NCI-H1092 treated with DMSO at 0.1 percent for 48 hours (cell line): ENCODE results near the gene GMDS.
"Not testable (repeated sequence)": the region's sequence is repeated elsewhere in the genome, so short reads cannot be mapped to it uniquely, and the experiment has no call there.

Source experiments
- DNase-seq: peaks from one replicate; lab custom pipeline; 2025; lab: John Stamatoyannopoulos, UW

GMDS gene

GRCh38 chr6:1679688-1680068, 565.7 kb downstream of the GMDS start:
- DNase-seq, result no peak

GRCh38 chr6:1679031-1679687, 566.2 kb downstream of the GMDS start:
- peak; percentile 43 for DNase-seq

GRCh38 chr6:1678201-1678600, 567.2 kb downstream of the GMDS start:
- peak; percentile 27 for DNase-seq

- no peak for DNase-seq
These were observed 573.0 kb downstream of the GMDS start for GRCh38 chr6:1672379-1672778.

DNA sequence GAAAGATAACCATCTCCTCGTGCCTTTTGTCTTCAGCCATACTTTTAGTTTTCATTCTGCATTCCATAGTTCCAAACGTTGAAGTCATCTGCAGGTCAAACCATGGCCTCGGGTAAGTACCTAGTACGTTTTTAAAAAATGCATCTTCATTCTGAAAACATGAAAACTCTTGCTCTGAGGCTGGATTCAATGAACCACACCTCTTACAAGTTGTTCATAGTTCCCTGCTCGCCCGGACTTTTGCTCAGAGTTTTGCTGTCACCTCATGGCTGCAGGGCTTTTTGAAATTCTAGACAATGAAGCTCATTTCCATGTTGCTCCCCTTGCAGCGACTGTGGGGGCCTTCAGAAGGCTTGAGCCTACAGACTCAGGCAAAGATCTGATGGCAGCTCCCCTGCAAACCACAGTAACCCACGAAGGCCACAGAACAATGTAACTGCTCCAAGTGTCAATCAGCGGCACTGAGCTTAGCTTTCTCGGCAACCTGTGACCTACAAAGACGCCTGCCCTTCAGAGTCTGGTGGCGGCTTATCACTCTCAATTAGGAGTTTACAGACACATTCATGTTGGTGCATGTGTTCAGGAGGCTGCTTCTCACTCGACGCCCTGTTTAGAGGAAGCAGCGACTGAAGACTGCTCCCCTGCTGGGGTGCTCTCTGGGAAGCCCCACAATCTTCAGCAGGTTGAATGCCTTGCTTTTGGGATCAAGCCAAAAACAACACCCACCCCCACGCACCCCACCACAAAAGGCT, 574.5 kb downstream of the GMDS start:
- no peak for DNase-seq

DNA sequence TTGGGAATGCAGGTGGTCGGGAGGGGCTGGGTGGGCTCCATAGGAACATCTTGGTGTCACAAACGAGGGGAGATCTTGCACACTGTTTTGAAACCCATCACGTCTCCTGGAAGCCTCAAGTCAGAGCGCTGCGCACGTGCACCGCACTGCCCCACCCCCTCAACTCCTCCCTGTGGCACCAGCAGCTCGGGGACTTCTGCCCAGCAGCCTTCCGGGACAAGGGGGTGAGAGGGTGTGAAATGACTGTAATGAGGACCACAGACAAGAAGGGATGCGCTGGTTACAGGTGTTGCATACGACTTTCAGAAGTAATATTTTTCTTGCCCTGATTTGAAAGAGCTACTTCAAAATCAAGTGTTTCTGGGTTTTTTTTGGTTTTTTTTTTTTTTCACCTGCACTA, 575.4 kb downstream of the GMDS start:
- DNase-seq, result no peak

GRCh38 chr6:1668456-1668855, 576.9 kb downstream of the GMDS start:
- DNase-seq, result not testable (repeated sequence)

DNA sequence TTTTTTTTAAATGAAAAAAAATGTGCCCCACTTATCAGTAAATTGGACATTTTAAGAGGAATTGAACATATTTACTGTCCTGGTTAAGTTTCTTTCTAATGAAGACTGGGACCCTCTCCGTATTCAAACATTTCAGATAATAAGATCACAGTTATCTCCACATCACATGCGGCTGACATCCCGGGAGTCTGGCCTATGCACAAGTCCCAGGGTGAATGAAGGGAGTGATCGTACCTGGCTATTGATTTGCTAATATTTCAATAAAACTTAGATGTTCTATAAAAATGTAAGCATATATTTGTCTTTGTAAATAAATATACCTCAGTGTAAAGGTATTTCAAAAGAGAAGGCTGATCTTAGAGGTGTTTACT, 577.6 kb downstream of the GMDS start:
- no peak for DNase-seq

DNA sequence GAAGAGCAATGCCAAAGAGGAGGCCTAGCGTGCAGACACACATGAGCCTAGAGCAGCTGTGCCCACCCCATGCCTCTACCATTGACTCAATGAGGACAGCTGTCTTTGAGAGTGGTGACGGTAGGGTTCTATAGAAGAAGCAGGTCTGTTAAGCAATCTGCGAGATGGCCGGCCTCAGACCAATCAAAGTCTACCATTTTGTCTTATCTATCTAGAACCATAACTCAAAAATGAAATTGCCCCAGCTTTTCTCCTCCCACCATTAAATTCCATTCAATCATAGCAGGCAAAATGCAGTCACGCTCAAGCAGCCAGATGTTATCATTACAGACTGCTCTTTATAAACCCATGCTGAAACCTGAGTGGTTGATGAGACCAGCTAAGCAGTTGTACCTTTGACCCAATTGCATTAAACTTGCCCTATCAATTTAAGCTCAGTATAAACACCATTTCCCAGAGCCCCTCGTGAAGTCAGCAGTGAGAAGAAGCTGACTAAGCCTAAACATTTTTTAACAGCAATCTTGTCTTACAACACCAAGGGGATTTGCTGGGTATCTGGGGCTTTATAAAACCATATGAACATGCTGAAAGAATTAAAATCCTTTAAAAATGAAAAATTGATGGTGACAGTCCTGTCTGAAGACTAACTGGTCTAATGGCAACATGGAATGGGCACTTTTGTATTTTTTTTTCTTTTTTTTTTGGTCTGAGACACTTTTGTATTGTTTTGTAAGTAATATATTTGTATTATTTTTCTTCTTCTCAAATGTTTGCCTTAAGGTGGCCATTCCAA, 578.2 kb downstream of the GMDS start:
- DNase-seq, result no peak

GRCh38 chr6:1665214-1665613, 580.2 kb downstream of the GMDS start:
- DNase-seq, result no peak

- no peak for DNase-seq
These were observed 581.1 kb downstream of the GMDS start for GRCh38 chr6:1664329-1664728.

- no peak for DNase-seq
These were observed 581.9 kb downstream of the GMDS start for GRCh38 chr6:1663511-1663910.

DNA sequence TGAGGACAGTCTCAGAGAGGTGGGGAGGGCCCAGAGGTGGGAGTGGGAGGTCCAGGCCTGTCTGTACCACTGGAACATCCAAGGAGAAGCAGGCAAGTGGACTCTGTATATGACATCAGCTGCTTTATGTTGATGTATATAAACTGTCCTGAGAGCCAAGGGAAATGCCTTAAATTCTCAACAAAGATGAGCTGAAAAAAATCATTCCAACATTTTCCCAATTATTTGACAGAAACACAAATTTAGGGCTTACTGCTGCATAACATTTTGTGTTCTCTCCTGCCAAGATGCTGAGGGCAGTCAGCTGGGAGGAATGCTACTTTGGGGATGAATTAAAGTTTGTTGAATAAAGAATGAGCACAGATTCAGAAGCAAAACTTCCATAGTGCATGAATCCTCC, 582.9 kb downstream of the GMDS start:
- no peak for DNase-seq

GRCh38 chr6:1659816-1660215, 585.6 kb downstream of the GMDS start:
- DNase-seq, result no peak

- no peak for DNase-seq
These were observed 587.0 kb downstream of the GMDS start for GRCh38 chr6:1658212-1659005.

DNA sequence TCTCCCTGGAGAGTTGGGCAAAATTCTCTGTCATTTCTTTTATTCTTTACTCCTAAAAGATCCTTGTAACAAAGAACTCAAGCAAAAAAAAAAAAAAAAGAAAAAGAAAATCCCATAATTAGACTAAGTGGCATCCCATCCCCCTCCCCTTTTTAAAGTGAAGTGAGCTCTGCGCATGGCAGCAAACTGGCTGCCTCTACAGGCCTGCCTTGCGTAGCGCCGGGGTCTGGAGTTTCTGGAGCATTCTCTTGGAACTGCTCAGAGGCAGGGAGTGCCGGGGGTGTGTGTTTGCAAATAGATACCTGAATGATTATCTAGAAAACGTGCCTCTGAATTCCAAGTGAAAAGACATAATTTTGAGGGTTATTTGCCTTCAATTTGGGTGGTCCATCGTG, 587.6 kb downstream of the GMDS start:
- DNase-seq, result no peak

DNA sequence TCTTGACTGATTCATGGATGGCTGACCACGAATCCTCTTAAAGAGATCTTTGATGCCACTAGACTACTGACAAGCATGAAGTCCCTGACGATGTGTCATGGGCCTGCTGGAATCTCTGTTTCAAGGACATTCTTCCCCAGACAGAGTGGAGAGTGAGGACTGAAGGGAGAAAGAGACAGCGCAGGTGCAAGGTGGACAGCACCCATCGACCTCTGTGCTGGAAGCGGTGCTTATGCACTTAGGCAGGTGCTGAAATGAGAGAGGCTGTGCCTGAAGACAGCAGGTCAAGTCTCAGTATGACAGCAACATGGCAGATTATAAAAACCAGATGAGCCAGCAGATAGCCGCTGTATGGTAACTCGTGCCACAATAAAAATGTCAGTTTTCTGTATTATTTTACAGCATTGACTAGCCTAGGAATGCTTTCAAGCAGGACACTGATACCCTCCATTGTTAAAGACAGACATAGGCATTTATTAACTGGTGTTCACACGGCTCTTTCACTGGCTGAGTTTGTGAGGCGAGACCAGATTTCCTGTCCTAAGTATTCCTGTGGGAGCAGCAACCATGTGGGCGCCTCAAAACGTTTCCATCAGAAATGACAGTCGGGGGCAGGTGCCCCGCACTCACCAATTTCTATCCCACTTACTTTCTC, 588.2 kb downstream of the GMDS start:
- no peak for DNase-seq

DNA sequence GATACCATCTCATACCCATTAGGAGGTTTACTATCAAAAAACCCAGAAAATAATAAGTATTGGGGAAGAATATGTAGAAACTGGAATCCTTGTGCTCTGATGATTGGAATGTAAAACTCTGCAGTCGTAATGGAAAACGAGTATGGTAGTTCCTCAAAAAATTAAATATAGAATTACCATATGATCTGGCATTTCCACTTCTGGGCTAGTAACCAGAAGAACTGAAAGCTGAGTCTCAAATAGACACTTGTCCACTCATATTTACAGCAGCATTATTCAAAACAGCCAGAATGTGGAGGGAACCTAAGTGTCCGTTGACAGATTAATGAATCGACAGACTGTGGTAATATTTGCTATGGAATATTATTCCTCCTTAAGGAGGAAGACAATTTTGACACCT, 591.4 kb downstream of the GMDS start:
- no peak for DNase-seq

DNA sequence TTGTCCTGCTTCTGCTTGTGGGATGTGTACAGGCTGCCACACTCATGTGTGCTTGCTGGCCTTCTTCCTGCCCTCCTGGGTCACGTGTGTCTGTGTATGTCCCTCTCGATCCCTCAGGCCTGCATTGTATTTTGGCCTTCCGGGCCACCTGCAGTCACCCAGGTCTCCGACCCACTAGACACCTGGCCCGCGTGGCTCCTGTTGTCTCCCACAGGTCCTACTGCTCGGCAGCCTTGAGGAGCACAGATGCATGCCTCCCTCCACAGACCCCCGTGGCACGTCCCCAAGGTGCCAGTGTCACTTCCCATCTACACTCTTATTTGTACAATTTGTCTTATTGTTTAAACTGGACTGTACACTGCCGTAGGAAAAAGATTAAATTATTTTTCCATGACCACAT, 592.6 kb downstream of the GMDS start:
- no peak for DNase-seq

DNA sequence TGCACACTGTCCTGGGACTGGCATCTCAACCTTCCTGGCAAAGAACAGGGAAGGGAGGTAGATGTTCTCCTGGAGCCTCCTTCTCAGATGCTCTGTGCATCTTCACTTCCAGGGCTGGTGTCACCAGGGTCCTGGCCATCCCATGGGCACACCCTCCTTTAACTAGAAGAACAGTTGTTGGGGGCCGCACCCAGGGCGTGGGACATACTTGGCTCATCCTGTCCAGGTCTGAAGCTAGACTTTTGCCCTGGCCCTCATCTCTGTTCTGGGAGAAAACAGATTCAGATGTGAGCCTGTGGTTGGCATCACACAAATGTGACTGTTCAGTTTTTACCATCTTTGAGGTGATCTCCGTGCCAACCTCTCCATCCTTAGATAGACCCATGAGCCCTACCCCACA, 594.0 kb downstream of the GMDS start:
- no peak for DNase-seq

GRCh38 chr6:1645466-1646185, 599.8 kb downstream of the GMDS start:
- no peak for DNase-seq
